Measurements from ENCODE around the gene MCL1. TPM values are rescaled to one million over a fixed set of nuclear protein-coding genes. Genes with fewer than 3 reads are reported as not detected.
A peak's percentile ranks its signal among the peaks of the same experiment; 100 is the strongest.

MCL1 gene
- total and polyA plus RNA-seq, 10 of the 15 experiments (the other 5 are each of a cell fraction or from before 2014, with no cell fraction given) = 18.1 to 148 (median 86.4) TPM

DNA sequence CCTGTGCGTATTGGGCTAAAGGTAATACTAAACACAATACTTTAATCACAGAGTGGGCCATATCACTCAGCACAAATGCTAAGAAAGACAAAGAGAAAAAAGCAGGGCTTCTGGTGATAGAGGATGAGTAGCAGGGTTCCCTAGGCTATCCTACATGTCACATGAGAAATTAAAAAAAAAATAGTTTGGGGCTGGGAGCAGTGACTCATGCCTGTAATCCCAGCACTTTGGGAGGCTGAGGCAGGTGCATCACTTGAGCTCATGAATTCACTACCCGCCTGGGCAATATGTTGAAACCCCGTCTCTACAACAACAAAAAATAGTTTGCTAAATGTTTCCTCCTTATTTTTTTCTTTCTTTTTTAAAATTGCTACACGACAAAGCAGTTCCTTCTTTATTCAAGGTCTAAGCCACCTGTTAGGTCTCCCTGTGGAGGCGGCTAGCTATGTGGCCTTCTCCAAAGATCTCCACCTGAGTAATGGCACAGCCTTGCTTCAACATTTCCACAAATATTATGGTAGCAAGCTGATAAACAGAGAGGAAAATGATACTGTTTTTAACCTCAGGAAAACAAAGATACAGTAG, 48.5 kb upstream of the MCL1 start:
- DNase-seq (ENCODE audit: low read depth, low spot score) (no peak), FAIRE-seq (no peak), ATAC-seq (no peak)
- peaks cover 0 to 24% of the 10 kb centered on the region in 2 experiments for H3K36me3 ChIP-seq (ENCODE audit: control insufficient read depth in 2 of 2, insufficient read depth in 2 of 2, low read length in 1 of 2)
- no TSS peak for BruUV-seq (replicated peaks)
- ChIA-PET RAD21 (ENCODE audit: unreplicated experiment) (interaction anchor here (0.6 to 6.2 kb wide), 8 partner anchors 48 to 298 kb away, joined by 3 to 90 read pairs (median 5); partner anchors contain the start of genes GOLPH3L, MCL1 and SETDB1), CTCF (interaction anchor here (0.6 to 5.3 kb wide), 14 partner anchors 8 to 531 kb away, joined by 3 to 95 read pairs (median 4); partner anchors contain the start of gene MCL1), POLR2A (interaction anchor here (0.5 to 3.4 kb wide), 12 partner anchors 8 to 441 kb away, joined by 3 to 41 read pairs (median 4); partner anchors contain the start of genes GOLPH3L, MCL1 and MINDY1), SMC1A (ENCODE audit: uncharacterized antibody, unreplicated experiment) (interaction anchor here (0.8 to 5.6 kb wide), 12 partner anchors 9 to 297 kb away, joined by 3 to 61 read pairs (median 3); partner anchors contain the start of genes FALEC, GOLPH3L and MCL1)
- no peaks in the 10 kb centered on the region for H3K9me3 ChIP-seq (replicated peaks; ENCODE audit: control insufficient read depth, insufficient read depth, low read length)
- H3K4me2 ChIP-seq (ENCODE audit: control insufficient read depth, insufficient read depth) = peak overlapping the region; percentile 91
- peaks cover 36% of the 10 kb centered on the region for H3K79me2 ChIP-seq (ENCODE audit: control insufficient read depth, insufficient read depth, low read length)
- no peaks in the 10 kb centered on the region for H4K20me1 ChIP-seq (ENCODE audit: control insufficient read depth, insufficient read depth)
- in situ Hi-C loops (cut with MboI) (no loop called here), intact Hi-C loops (cut with micrococcal nuclease; ENCODE audit: unreplicated experiment) (loop anchor here (2.0 to 10.0 kb wide), 5 partner anchors 65 to 347 kb away; partner anchors contain the start of genes CERS2, CTSS, SETDB1 and TARS2)
- H2AFZ ChIP-seq (ENCODE audit: control insufficient read depth, low read depth, low read length) = no peak overlapping the region
- peaks cover 14% of the 10 kb centered on the region for H3K4me1 ChIP-seq (ENCODE audit: control insufficient read depth, insufficient read depth, low read length)
- H3K27me3 ChIP-seq (replicated peaks in 1 of 2; ENCODE audit: control insufficient read depth in 2 of 2, insufficient read depth in 2 of 2, low read length in 1 of 2) = no peaks in the 10 kb centered on the region
- 14% methylated on average over 5 of the region's 5 CpGs for WGBS (ENCODE audit: insufficient coverage, insufficient replicate concordance, low lambda C conversion rate, missing lambda C conversion rate)
- peak overlapping the region; percentile 97 for H3K27ac ChIP-seq (ENCODE audit: control insufficient read depth, insufficient read depth)
- H3K9ac ChIP-seq (ENCODE audit: control insufficient read depth, insufficient read depth, low read length) = peak overlapping the region; percentile 91
- H3K4me3 ChIP-seq = peak overlapping the region; percentile 81
- TF ChIP-seq USF1 (IDR thresholded peaks at IDR 0.05; ENCODE audit: borderline replicate concordance, extremely low read length, insufficient read depth, low read depth, low read length) = no peak
- TF ChIP-seq RUNX3 (IDR thresholded peaks at IDR 0.05; ENCODE audit: low read length) = no peak
- no peak for TF ChIP-seq ZNF384 (IDR thresholded peaks at IDR 0.05; ENCODE audit: borderline replicate concordance, low read depth, low read length)
- TF ChIP-seq CTCF (IDR thresholded peaks at IDR 0.05 in 2 of 3, conservative IDR thresholded peaks at IDR 0.05 in 1 of 3; ENCODE audit: control insufficient read depth in 2 of 3, extremely low read depth in 1 of 3, insufficient read depth in 1 of 3, low read depth in 3 of 3, low read length in 3 of 3) = no peak
- no peak for TF ChIP-seq CBFB (IDR thresholded peaks at IDR 0.05; ENCODE audit: low read depth)
- TF ChIP-seq CHD1 (IDR thresholded peaks at IDR 0.05; ENCODE audit: low read depth, low read length) = no peak
- no peak for TF ChIP-seq ZNF217 (IDR thresholded peaks at IDR 0.05)
- no peak for TF ChIP-seq TAF1 (IDR thresholded peaks at IDR 0.05; ENCODE audit: borderline replicate concordance, low read depth, low read length)
- no peak for TF ChIP-seq STAT1 (conservative IDR thresholded peaks at IDR 0.05)
- TF ChIP-seq IKZF1 (conservative IDR thresholded peaks at IDR 0.05) = no peak
- TF ChIP-seq, protein P1, sequence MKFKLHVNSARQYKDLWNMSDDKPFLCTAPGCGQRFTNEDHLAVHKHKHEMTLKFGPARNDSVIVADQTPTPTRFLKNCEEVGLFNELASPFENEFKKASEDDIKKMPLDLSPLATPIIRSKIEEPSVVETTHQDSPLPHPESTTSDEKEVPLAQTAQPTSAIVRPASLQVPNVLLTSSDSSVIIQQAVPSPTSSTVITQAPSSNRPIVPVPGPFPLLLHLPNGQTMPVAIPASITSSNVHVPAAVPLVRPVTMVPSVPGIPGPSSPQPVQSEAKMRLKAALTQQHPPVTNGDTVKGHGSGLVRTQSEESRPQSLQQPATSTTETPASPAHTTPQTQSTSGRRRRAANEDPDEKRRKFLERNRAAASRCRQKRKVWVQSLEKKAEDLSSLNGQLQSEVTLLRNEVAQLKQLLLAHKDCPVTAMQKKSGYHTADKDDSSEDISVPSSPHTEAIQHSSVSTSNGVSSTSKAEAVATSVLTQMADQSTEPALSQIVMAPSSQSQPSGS (IDR thresholded peaks at IDR 0.05; ENCODE audit: low read length) = no peak
- TF ChIP-seq FOXM1 (IDR thresholded peaks at IDR 0.05; ENCODE audit: low read depth, low read length) = no peak
- no peak for TF ChIP-seq POLR2AphosphoS5 (IDR thresholded peaks at IDR 0.05; ENCODE audit: low read length)
- no peak for TF ChIP-seq EED (IDR thresholded peaks at IDR 0.05; ENCODE audit: low read depth)
- TF ChIP-seq, protein P2, sequence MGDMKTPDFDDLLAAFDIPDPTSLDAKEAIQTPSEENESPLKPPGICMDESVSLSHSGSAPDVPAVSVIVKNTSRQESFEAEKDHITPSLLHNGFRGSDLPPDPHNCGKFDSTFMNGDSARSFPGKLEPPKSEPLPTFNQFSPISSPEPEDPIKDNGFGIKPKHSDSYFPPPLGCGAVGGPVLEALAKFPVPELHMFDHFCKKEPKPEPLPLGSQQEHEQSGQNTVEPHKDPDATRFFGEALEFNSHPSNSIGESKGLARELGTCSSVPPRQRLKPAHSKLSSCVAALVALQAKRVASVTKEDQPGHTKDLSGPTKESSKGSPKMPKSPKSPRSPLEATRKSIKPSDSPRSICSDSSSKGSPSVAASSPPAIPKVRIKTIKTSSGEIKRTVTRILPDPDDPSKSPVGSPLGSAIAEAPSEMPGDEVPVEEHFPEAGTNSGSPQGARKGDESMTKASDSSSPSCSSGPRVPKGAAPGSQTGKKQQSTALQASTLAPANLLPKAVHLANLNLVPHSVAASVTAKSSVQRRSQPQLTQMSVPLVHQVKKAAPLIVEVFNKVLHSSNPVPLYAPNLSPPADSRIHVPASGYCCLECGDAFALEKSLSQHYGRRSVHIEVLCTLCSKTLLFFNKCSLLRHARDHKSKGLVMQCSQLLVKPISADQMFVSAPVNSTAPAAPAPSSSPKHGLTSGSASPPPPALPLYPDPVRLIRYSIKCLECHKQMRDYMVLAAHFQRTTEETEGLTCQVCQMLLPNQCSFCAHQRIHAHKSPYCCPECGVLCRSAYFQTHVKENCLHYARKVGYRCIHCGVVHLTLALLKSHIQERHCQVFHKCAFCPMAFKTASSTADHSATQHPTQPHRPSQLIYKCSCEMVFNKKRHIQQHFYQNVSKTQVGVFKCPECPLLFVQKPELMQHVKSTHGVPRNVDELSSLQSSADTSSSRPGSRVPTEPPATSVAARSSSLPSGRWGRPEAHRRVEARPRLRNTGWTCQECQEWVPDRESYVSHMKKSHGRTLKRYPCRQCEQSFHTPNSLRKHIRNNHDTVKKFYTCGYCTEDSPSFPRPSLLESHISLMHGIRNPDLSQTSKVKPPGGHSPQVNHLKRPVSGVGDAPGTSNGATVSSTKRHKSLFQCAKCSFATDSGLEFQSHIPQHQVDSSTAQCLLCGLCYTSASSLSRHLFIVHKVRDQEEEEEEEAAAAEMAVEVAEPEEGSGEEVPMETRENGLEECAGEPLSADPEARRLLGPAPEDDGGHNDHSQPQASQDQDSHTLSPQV (IDR thresholded peaks at IDR 0.05) = no peak
- TF ChIP-seq ZNF622 (IDR thresholded peaks at IDR 0.05) = no peak
